Panc1 (cell line): ENCODE results near the gene PLXND1. TPM values are rescaled to one million over a fixed set of nuclear protein-coding genes. Genes with fewer than 3 reads are reported as not detected.

ENCODE experiments used
- ATAC-seq: fragments of 200-7000 bp; cut with Tn5 transposase; 2 replicates; pipeline ENCODE4 v1.9.1; 2020; ENCODE audit warnings: mild to moderate bottlenecking, moderate library complexity
- BruUV-seq: library from RNA; stranded (reverse); fragments of 400-500 nt; replicated peaks from 2 replicates; lab custom pipeline; 2021; lab: Mats Ljungman, UMichigan
- CTCF ChIA-PET: fragments of 300-600 bp; sonication (Branson Sonifier 250); formaldehyde crosslinking; loops from one replicate; lab custom pipeline; 2022; ENCODE audit warnings: antibody characterized with exemption; lab: Charles Lee
- POLR2A ChIA-PET: fragments of 300-600 bp; sonication (Branson Sonifier 250); formaldehyde crosslinking; loops from one replicate; lab custom pipeline; 2022; ENCODE audit warnings: antibody characterized with exemption; lab: Charles Lee
- DNase-seq: peaks from one replicate; pipeline ENCODE4 v3.0.0-alpha.2; 2010; ENCODE audit warnings: low read depth, low spot score
- H3K27ac ChIP-seq: 2 replicates; pipeline ENCODE4 v1.5.1; 2011; ENCODE audit warnings: mild to moderate bottlenecking, low read length, inconsistent platforms
- H3K27me3 ChIP-seq: fragments of 200-500 bp; sonication (Bioruptor generic); 2 replicates; pipeline ENCODE4 v1.6.0; 2014; ENCODE audit warnings: low read length, inconsistent platforms; ENCODE audit not compliant: control insufficient read depth, insufficient read depth
- H3K36me3 ChIP-seq: fragments of 200-500 bp; sonication (Bioruptor generic); 2 replicates; pipeline ENCODE4 v1.5.1; 2014; ENCODE audit warnings: inconsistent platforms, mild to moderate bottlenecking, low read length, moderate library complexity; ENCODE audit not compliant: control insufficient read depth, insufficient read depth
- H3K4me1 ChIP-seq: 2 replicates; pipeline ENCODE4 v1.5.1; 2011; ENCODE audit warnings: inconsistent platforms, mild to moderate bottlenecking, low read length, moderate library complexity; ENCODE audit not compliant: control insufficient read depth, insufficient read depth
- H3K4me3 ChIP-seq, 2 experiments: 2 replicates each; pipeline ENCODE4 v1.5.1; 2011 to 2012; ENCODE audit warnings: low read depth in 2 of 2, low read length in 2 of 2, mild to moderate bottlenecking in 2 of 2, inconsistent platforms in 1 of 2, moderate library complexity in 1 of 2
- H3K9me3 ChIP-seq: fragments of 200-500 bp; sonication (Bioruptor generic); 2 replicates; pipeline ENCODE4 v1.5.1; 2014; ENCODE audit warnings: low read depth, mild to moderate bottlenecking, inconsistent platforms, low read length, moderate library complexity; ENCODE audit not compliant: control insufficient read depth, insufficient read depth
- CTCF ChIP-seq: fragments of 450-650 bp; IDR thresholded peaks from 2 replicates; pipeline ENCODE4 v1.5.1; 2017; ENCODE audit warnings: mild to moderate bottlenecking
- POLR2AphosphoS5 ChIP-seq: IDR thresholded peaks from 2 replicates; pipeline ENCODE4 v1.6.1; 2012; ENCODE audit warnings: mild to moderate bottlenecking, low read depth, low read length, moderate library complexity
- REST ChIP-seq, 2 experiments: IDR thresholded peaks; 2 replicates each; pipeline ENCODE4 v1.6.1; 2011 to 2012; ENCODE audit warnings: low read depth in 2 of 2, control low read depth in 1 of 2, low read length in 1 of 2, mild to moderate bottlenecking in 1 of 2, moderate library complexity in 1 of 2; ENCODE audit not compliant: insufficient read depth in 1 of 2
- SIN3A ChIP-seq: IDR thresholded peaks from 2 replicates; pipeline ENCODE4 v1.6.1; 2012; ENCODE audit warnings: low read depth, mild to moderate bottlenecking, low read length, moderate library complexity, borderline replicate concordance; ENCODE audit not compliant: insufficient read depth
- TCF7L2 ChIP-seq: IDR thresholded peaks from 2 replicates; pipeline ENCODE4 v1.6.1; 2011; ENCODE audit warnings: mild to moderate bottlenecking, low read depth, low read length, inconsistent platforms
- in situ Hi-C: cut with HindIII; loops from 2 replicates; pipeline ENCODE4 v1.10.0; 2016; ENCODE audit warnings: low sequenced_read_pairs, low pct_unique_long_range_greater_than_20kb
- intact Hi-C: fragments of 100-400 bp; cut with micrococcal nuclease; formaldehyde crosslinking; loops from one replicate; pipeline ENCODE4 v1.10.0; 2022; ENCODE audit not compliant: unreplicated experiment
- total RNA-seq: library from RNA; stranded (reverse); gene quantifications from one replicate; pipeline ENCODE4 v1.2.1, GENCODE V29; 2021; ENCODE audit not compliant: unreplicated experiment

PLXND1 gene
- total RNA-seq, 1 experiment from 2014 or later, result 248 TPM

GRCh38 chr3:129614435-129614834 is 8.0 kb upstream of the PLXND1 start:
- no peaks in the 10 kb centered on the region for H3K27me3 ChIP-seq
- no peaks in the 10 kb centered on the region for H3K36me3 ChIP-seq
- BruUV-seq, result no TSS peak
- no peak overlapping the region for H3K27ac ChIP-seq
- TF ChIP-seq POLR2AphosphoS5 (no peak), SIN3A (no peak), CTCF (no peak), TCF7L2 (no peak), REST (IDR thresholded peaks at IDR 0.05; ENCODE audit: insufficient read depth in 1 of 2, low read depth in 2 of 2, low read length in 1 of 2) (no peak)
- H3K4me3 ChIP-seq, result no peak overlapping the region
- CTCF ChIA-PET, result no interaction called here
- H3K9me3 ChIP-seq, result no peaks in the 10 kb centered on the region
- ATAC-seq (no peak), DNase-seq (no peak)
- intact Hi-C loops (no loop called here), in situ Hi-C loops (no loop called here)
- POLR2A ChIA-PET, result no interaction called here
- peaks cover 34% of the 10 kb centered on the region for H3K4me1 ChIP-seq

GRCh38 chr3:129613367-129613740 is 6.9 kb upstream of the PLXND1 start:
- TF ChIP-seq POLR2AphosphoS5 (no peak), REST (IDR thresholded peaks at IDR 0.05; ENCODE audit: insufficient read depth in 1 of 2, low read depth in 2 of 2, low read length in 1 of 2) (no peak), CTCF (no peak), SIN3A (no peak), TCF7L2 (no peak)
- ChIA-PET CTCF (interaction anchor here (0.6 kb wide), 1 partner anchor 57 kb away, joined by 3 read pairs; no protein-coding TSS in a partner anchor), POLR2A (no interaction called here)
- H3K36me3 ChIP-seq, result no peaks in the 10 kb centered on the region
- intact Hi-C loops, result no loop called here
- peaks cover 44% of the 10 kb centered on the region for H3K4me1 ChIP-seq
- in situ Hi-C loops, result no loop called here
- no TSS peak for BruUV-seq
- no peak overlapping the region for H3K4me3 ChIP-seq
- H3K27ac ChIP-seq, result no peak overlapping the region
- H3K9me3 ChIP-seq, result no peaks in the 10 kb centered on the region
- ATAC-seq (no peak), DNase-seq (no peak)
- H3K27me3 ChIP-seq, result no peaks in the 10 kb centered on the region
